Measurements from ENCODE around the gene TEDC2.
"Not testable (repeated sequence)": the region's sequence is repeated elsewhere in the genome, so short reads cannot be mapped to it uniquely, and the experiment has no call there.

GRCh38 chr16:2479996-2480395, 20.1 kb downstream of the TEDC2 start:
- TF ChIP-seq POLR2A (IDR thresholded peaks at IDR 0.05), result not testable (repeated sequence)
- TF ChIP-seq, protein P1, sequence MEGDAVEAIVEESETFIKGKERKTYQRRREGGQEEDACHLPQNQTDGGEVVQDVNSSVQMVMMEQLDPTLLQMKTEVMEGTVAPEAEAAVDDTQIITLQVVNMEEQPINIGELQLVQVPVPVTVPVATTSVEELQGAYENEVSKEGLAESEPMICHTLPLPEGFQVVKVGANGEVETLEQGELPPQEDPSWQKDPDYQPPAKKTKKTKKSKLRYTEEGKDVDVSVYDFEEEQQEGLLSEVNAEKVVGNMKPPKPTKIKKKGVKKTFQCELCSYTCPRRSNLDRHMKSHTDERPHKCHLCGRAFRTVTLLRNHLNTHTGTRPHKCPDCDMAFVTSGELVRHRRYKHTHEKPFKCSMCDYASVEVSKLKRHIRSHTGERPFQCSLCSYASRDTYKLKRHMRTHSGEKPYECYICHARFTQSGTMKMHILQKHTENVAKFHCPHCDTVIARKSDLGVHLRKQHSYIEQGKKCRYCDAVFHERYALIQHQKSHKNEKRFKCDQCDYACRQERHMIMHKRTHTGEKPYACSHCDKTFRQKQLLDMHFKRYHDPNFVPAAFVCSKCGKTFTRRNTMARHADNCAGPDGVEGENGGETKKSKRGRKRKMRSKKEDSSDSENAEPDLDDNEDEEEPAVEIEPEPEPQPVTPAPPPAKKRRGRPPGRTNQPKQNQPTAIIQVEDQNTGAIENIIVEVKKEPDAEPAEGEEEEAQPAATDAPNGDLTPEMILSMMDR (IDR thresholded peaks at IDR 0.05), result not testable (repeated sequence)

All from testis (tissue), 2 donors.